ENCODE measurements around the gene JAKMIP3.

The JAKMIP3 gene

DNA sequence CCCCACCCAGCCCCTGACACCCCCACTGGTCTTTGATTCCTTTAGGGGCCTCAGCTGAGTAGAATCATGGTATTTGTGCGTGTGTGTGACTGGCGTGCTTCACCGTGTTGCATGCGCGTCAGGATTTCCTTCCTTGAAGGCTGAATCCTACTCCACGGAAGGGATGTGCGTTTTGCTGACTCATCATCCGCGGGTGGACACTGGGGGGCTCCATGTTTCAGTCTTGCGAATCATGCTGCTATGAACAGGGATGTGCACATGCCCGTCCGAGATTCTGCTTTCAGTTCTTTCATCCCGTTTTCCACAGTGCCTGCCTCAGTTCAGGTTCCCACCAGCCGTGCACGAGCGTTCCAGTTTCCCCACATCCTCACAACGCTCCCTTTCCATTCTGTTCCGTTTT is 20.9 kb upstream of the JAKMIP3 start:
- no peak for DNase-seq

DNA sequence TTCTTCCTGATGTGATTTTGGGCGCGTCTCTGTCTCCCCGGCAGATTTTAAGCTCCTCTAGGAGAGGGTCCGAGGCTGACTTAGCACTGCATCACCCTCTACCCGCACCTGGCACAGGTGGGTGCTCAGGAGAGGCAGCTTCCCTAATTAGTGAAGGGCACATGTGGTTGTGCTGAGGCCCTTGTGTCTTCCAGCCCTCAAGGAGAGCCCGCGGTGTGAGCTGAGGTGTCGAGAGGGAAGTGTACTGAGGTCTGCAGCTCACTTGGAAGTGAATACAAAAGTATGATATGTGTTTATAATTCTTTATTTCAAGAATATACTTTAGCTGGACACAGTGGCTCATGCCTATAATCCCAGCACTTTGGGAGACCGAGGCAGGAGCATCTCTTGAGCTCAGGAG is 20.4 kb upstream of the JAKMIP3 start:
- DNase-seq = no peak

GRCh38 chr10:132047575-132048293 is 18.0 kb upstream of the JAKMIP3 start:
- no peak for DNase-seq

- DNase-seq = no peak
These were observed 17.5 kb upstream of the JAKMIP3 start for GRCh38 chr10:132048294-132048667.

DNA sequence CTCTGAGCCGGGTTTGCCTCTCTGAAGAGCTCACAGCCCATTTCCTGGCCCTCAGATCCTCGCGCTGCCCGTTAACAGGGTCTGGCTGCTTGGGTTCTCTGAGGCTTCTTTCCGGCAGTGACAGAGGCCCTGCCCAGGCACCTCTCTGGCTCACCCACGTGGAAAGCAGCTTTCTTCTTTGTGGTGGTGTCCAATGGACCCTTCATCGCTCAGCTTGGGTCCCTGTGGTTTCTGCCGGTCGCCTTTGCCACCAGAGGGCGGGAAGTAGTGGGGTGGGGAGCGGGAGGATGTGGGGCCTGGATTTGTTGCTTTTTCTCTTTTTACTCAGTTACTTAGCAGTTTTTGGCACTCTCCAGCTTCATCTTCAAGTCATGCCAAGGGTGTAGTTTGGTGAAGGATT is 15.6 kb upstream of the JAKMIP3 start:
- no peak for DNase-seq

DNA sequence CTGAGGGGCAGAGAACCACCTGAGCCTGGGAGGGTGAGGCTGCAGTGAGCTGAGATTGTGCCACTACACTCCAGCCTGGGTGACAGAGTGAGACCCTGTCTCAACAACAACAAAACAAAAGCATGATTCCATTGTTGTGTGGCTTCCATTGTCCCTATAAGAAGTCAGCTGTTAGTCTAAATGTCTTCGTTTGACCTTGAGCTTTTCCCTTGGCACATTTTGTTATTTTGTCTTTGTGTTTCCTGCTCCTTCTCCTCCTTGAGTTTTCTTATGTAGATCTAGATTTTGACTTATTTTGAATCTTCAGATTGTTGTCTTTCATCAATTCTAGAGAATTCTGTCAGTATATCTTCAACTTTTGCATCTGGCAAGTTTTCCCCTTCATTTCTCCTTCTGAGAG is 13.6 kb upstream of the JAKMIP3 start:
- DNase-seq = no peak

DNA sequence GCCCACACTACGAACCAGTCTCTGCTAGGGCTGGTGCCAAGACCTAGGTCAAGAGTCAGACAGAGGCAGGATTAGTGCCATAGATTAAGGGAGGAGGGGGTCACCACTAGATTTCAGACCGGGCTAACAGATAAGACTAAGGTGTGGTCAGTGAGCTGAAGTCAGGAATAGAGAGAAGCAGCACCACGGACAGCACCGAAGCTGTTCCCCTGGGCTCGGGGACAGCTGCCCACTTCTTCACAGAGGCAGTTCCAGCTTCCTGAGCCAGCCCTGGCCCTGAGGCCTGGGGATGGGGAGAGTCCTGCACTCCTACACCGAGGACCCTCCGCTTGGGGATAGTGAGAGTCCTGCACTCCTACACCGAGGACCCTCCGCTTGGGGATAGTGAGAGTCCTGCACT is 11.2 kb upstream of the JAKMIP3 start:
- DNase-seq = no peak

DNA sequence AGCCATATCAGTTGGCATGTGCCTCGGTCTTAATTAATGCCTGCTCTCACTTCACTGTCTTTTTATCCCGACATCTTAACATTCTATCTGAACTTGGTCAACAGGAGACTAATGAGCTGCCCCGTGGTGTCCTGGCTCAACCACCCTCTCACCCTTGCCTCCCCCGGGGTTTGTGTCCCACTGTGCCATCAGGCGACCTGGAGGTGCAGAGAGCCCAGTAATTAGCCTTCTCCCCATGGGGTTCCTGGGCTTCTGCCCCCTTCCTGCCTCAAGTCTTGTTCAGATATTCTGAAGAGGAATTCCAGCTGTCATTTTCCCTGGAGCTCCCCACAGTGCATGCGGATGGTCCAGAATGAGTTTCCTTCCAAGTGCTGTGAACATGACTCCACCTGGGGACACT is 10.1 kb upstream of the JAKMIP3 start:
- no peak for DNase-seq

DNA sequence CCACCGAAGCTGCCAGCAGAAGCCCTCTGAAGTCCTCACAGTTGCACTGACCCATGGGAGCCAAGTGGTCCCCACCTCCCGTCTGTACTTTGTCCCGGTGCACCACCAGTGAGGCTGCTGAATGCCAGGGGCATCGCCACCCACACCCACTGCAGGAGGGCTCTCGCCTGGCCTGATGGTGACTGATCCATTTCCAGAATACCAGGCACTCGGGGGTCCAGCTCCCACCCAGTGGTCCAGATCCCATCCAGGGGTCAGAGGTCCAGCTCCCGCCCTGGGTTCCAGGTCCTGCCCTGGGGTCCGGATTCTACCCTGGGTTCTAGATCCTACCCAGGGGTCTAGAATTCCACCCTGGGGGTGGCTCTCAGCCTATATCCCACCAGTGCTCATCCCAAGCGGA is 9.1 kb upstream of the JAKMIP3 start:
- DNase-seq = no peak

DNA sequence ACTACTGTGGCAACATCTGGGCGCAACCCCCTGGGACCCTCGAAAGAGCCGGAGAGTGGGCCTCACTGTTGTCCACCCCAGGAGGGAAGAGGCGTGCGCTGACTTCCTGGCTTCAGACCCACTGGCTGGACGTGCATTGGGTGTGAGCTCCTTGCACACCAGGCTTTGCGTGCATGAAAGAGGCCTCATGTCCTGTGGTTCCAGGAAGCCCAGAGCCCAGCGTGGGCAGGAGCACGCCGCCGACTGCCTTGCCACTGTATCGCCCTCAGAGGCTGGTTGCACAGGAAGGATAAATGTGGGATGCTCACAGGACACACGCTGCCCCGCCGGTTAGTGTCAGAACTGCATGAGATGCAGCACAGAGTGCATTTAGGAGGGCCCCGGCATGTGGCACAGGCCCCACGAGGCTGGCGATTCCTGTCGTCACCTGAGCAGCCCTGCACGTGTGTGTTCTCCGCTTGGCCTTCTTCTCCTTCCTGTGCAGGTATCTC is 8.5 kb upstream of the JAKMIP3 start:
- DNase-seq = no peak

- DNase-seq = no peak
These were observed 7.5 kb upstream of the JAKMIP3 start for GRCh38 chr10:132058111-132058745.

GRCh38 chr10:132058793-132059759 is 6.7 kb upstream of the JAKMIP3 start:
- DNase-seq = no peak

- no peak for DNase-seq
These were observed 5.8 kb upstream of the JAKMIP3 start for GRCh38 chr10:132059760-132060508.

GRCh38 chr10:132061030-132061429 is 4.7 kb upstream of the JAKMIP3 start:
- DNase-seq = no peak

GRCh38 chr10:132061465-132061864 is 4.3 kb upstream of the JAKMIP3 start:
- DNase-seq = no peak

DNA sequence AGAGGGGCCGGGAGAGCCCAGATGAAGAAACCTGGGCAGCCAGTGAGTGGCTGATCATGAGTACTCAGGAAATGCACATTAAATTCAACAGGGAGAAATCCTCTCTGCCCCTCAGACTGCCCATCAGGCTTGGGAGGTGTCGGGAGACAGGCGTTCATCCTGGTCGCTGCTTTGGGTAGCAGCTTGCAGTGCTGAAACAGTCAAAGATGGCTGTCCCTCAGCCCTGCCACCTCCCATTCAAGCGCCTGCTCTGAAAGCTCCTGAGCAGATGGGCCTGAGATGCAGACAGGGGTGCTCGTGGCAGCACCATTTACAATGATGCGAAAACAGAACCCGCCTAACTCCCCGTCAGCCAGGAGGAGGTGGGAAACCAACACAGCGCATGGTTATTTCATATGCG is 3.6 kb upstream of the JAKMIP3 start:
- DNase-seq = no peak

DNA sequence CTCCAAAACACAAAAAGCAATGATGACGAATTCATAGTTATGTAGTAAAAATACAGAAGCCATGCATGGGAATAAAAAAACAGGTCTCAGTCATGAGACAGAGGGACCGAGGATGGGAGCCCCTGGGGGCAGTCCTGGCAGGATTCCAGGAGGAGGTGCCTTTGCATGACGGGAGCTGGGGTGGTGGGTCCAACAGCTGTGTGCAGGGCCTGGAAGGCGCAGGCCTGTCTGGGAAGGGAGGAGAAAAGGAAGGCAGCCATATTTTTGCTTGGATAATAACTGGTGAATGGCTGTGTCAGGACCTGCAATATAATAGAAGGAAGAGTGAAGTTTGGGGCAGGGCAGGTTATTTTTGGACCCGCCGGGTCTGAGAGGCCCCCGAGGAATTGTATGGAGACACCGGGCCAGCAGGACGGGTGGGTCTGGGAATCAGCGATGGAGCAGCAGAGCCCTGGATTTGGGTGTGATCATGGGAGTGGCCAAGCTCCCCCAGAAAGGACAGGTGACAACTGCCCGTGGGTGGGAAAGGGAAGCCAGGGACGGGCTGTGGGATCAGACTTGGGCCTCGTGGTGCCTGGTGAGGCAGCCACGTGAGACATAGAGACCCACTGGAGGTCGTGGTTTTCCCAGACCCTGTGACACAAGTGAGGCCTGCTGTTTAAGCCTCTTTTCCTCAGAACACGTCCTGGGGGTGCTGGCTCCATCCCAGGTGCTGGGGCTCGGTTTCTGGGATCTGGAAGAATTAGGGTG is 2.9 kb upstream of the JAKMIP3 start:
- DNase-seq = no peak

- DNase-seq = no peak
These were observed 2.3 kb upstream of the JAKMIP3 start for GRCh38 chr10:132063432-132063831.

DNA sequence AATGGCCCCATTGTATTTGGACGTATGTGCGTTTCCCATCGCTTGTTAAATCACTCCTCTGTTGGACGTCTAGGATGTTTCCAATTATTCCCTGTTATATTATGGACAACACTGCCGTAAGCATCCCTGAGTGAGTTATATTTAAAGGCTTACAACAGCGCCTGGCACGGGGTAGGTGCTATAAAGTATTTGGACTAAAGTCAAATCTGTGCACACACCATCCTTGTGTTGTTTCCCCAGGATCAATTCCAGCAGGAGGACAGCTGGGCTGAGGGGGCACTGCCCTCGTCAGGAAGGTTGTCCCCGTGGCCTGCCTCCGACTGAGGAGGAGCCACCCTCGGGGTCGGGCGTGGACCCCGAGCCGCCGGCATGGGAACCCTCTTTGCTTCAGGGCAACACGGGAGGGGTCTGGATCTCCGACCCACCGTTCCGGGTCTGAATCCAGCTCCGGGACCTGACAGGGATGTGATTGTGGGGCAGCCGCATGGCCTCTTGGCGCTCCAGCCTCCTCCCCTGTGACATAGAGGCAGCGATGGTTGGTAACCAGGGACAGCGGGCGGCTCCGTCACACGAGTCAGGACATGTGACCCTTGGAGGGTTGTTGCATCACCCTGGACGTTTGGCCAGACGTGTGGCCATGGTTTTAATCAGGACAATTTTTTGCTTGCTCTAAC is 1.5 kb upstream of the JAKMIP3 start:
- no peak for DNase-seq

- DNase-seq = no peak
These were observed 842 bp upstream of the JAKMIP3 start for GRCh38 chr10:132064771-132065437.

- no peak for DNase-seq
These were observed 440 bp downstream of the JAKMIP3 start for GRCh38 chr10:132066186-132066585.

Data from activated CD4-positive, alpha-beta T cell treated with anti-CD3 and anti-CD28 coated beads, Interleukin-10, Interleukin-2, amounts not matched to agents 100 ng/mL and 50 ng/mL, durations not matched to agents 16 hours and 8 hours (primary cell).